Forelimb muscle (tissue), 1 donor: ENCODE data around the gene LUC7L2. TPM values are rescaled to one million over a fixed set of nuclear protein-coding genes. Genes with fewer than 3 reads are reported as not detected.
"Not testable (repeated sequence)": the region's sequence is repeated elsewhere in the genome, so short reads cannot be mapped to it uniquely, and the experiment has no call there.

Experiments
- DNase-seq: peaks from one replicate; pipeline ENCODE4 v3.0.0-alpha.2; 2013; ENCODE audit warnings: low read depth
- polyA plus RNA-seq: library from polyadenylated mRNA; unstranded; fragments of 120-200 nt; gene quantifications from one replicate; pipeline ENCODE4 v1.2.1, GENCODE V29; 2013; ENCODE audit not compliant: insufficient read length

Gene LUC7L2
- polyA plus RNA-seq, 1 donor: 64.6 TPM

- no peak for DNase-seq
Observed at GRCh38 chr7:139396323-139396951, 36.7 kb downstream of the LUC7L2 start.

DNA sequence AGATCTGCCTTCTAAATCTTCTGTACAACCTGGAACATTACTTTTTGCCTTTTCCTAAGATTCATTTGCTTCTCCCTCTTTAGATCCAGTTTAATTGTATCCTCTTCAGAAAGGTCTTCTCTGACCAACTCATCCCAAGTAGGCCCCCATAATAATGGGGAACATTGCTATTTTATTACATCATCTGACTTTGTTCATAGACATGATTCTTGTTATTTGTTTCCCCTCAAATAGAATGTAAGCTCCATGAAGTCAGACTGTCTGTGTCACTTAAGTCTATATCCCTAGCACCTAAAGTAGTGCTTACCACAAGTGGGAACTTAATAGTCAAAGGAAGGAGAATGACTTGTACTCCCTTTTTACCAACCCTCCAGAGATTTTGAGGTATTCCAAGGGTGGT, 37.5 kb downstream of the LUC7L2 start:
- no peak for DNase-seq

DNA sequence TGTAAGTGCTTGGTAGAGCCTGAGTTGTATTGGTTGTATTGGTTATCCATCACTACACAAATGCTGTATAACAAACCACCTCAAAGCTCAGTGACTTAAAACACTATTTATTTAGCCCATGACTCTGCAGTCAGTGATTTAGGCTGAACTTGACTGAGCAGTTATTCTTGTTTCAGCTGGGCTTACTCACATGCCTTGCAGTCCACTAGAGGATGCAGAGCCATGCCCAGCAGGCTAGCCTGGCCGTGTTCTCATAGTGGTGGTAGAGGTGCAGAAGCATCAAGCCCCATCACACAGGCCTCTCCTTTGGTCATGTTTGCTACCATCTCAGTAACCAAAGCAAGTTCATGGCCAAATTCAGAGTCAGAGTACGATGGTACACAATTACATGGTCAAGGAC, 43.9 kb downstream of the LUC7L2 start:
- DNase-seq: no peak

DNA sequence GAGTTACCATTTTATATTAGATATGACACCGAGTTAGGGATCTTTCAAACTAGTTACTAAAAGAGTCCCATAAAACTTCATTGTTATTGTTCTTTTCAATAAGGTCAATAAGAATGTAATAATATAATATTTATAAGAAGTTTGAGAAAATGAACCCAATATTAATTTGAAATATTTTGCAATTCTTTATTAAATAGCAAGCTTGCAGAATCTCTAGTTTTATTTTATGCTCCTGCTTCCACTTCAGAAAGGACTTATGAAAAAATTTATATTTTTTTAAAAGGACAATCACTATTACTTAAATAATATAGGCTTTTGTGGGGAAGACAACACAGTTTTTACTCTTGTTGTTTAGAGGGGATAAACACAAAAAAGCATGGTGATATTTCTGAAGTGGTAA, 47.9 kb downstream of the LUC7L2 start:
- DNase-seq: no peak

- DNase-seq: not testable (repeated sequence)
Observed at GRCh38 chr7:139414743-139415402, 55.2 kb downstream of the LUC7L2 start.

DNA sequence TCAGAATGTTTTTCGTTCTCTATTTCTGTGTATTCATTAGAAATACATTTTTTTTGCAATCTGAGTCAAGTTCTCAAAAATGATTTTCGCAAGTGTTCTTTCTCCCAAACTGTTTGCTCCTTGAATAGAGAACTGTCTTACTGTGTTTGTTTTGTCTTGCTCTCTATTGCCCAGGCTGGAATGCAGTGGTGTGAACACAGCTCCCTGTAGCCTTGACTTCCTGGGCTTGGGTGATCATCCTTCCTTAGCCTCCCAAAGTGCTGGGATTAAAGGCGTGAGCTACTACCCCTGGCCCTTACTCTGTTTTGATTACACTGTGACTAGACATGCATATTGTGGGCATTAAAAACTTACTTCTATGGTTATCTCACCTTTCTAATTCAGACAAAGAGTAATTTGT, 56.7 kb downstream of the LUC7L2 start:
- no peak for DNase-seq

GRCh38 chr7:139417478-139417877, 57.8 kb downstream of the LUC7L2 start:
- no peak for DNase-seq

- DNase-seq: no peak
Observed at GRCh38 chr7:139421123-139421522, 61.4 kb downstream of the LUC7L2 start.

DNA sequence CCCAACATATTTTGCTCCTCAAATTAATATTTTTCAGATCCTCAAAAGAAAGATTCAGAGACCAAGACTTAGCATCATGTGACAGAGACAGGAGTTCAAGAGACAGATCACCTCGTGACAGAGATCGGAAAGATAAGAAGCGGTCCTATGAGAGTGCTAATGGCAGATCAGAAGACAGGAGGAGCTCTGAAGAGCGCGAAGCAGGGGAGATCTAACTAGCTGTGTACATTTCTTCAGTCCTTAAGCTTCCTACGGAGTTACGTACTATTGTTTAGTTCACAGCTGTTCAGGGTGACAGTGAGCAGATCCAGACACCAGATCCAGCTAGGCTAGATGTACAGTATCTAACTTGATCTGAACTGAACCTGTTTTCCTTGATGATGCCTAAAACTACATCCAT, 62.4 kb downstream of the LUC7L2 start:
- DNase-seq: no peak

- DNase-seq: no peak
Observed at GRCh38 chr7:139423091-139423490, 63.4 kb downstream of the LUC7L2 start.

DNA sequence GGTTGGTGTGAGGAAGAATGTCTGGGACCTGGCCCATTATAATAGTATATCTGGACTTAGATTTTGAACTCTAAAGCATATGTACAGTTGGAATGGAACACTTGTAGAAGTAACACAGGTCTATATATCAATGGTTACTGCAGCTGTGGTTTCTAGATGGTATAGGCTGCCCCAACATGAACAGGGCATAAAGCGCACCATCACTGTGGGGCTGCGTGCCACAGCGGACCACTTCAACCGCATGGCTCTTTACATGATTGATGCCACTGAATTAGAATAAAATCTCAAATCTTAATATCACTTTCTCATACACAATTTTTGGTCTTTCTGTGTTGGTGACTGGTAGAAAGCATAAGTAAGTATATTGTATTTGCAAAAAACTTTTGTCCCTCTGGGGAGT, 64.3 kb downstream of the LUC7L2 start:
- DNase-seq: no peak

DNA sequence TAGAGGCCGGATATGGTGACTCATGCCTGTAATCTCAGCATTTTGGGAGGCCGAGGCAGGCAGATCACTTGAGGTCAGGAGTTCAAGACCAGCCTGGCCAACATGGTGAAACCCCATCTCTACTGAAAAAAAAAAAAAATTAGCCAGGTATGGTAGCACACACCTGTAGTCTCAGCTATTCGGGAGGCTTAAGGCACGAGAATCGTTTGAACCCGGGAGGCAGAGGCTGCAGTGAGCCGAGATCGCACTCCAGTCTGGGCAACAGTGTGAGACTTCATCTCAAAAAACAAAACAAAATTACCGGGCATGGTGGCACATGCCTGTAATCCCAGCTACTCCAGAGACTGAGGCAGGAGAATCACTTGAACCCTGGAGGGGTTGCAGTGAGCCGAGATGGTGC, 66.0 kb downstream of the LUC7L2 start:
- not testable (repeated sequence) for DNase-seq

DNA sequence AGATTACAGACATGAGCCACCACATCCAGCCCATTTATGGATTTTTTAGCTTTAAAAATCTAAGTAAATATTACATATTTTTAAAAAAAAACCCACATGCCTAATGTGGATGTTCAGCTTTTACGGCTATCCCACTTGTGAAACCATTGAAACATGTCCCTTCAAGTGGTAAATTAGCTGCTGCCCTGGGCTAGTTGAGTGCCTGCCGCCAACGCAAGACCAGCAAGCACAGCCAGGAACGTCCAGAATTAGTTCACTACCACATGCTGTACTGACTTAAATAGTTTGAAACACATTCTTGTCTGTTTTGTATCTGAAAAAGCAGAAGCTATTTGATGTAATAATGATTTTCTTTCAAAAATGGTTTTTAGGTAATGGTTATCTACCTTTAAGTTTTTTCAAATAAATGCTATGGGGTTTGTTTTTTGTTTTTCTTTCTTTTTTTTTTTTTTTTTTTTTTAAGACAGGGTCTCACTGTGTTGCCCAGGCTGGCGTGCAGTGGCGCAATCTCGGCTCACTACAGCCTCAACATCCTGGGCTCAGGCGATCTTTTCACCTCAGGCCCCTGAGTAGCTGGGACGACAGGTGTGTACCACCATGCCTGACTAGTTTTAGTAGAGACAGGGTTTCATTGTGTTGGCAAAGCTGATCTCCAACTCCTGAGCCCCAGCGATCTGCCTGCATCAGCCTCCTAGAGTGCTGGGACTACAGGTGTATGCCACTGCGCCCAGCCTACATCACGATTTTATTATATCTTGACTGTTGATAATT, 66.7 kb downstream of the LUC7L2 start:
- no peak for DNase-seq

GRCh38 chr7:139427029-139427420, 67.3 kb downstream of the LUC7L2 start:
- DNase-seq: no peak

GRCh38 chr7:139427788-139428187, 68.1 kb downstream of the LUC7L2 start:
- DNase-seq: no peak

GRCh38 chr7:139429735-139430134, 70.0 kb downstream of the LUC7L2 start:
- not testable (repeated sequence) for DNase-seq

DNA sequence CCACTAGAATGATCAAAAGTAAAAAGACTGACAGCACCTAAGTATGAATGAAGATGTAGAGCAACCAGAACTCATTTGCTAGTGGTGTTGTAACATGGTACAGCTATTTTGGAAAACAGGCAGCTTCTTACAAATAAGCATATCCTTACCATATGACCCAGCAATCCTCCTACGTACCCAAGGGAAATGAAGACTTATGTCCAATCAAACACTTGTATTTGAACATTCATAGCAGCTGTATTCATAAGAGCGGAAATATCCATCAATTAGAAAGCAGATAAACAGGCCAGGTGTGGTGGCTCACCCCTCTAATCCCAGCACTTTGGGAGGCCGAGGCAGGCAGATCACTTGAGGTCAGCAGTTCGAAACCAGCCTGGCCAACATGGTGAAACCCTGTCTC, 70.7 kb downstream of the LUC7L2 start:
- DNase-seq: no peak

DNA sequence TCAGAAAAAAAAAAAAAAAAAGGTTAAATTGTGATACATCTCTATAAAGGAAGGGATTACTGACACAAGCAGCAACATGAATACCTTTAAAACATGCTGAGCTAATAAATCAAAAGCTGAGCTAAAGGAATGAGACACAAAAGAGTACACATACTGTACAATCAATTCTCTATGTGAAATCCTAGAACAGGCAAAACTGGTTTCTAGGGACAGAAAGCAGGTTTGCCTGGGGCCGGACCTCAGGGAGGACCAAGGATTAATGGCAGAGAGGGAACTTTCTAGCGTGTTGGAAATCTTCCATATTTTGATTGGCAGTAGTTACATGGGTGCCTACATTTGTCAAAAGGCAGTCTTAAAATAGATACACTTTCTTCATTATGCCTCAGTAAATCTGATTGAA, 71.3 kb downstream of the LUC7L2 start:
- DNase-seq: no peak

- DNase-seq: no peak
Observed at GRCh38 chr7:139431459-139431858, 71.8 kb downstream of the LUC7L2 start.

- no peak for DNase-seq
Observed at GRCh38 chr7:139436806-139437205, 77.1 kb downstream of the LUC7L2 start.

DNA sequence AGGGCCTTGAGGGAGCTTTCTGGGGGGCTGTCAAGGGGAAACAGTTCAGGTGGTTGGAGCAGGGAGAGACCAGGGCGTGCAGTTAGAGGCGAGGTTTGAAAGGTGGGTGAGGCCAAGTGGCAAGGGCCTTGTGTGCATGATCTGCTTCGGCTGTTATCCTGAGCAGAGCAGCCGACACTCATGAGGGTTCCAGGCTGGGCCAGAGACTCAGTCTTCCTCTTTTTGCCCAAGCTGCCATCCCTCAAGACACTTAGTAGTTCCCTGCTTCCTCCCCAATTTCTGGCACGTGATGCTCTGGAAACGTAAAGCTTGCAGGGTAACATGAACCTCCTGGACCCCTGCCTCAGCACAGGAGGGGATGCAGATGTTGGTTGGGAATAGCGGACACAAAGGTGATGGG, 79.7 kb downstream of the LUC7L2 start:
- no peak for DNase-seq

GRCh38 chr7:139441961-139442360, 82.3 kb downstream of the LUC7L2 start:
- DNase-seq: no peak
